ENCODE data around the gene PEAK1.

GRCh38 chr15:77195586-77195985, 224.3 kb downstream of the PEAK1 start:
- TF ChIP-seq CTCF (conservative IDR thresholded peaks at IDR 0.05 in 1 of 2, IDR thresholded peaks at IDR 0.05 in 1 of 2; ENCODE audit: low read depth in 1 of 2, low read length in 2 of 2) (no peak), EZH2 (IDR thresholded peaks at IDR 0.05; ENCODE audit: low read length, missing control alignments) (no peak)

Data from fibroblast of lung (primary cell).